ENCODE measurements around the gene SEC22B.
"Not testable (repeated sequence)": the region's sequence is repeated elsewhere in the genome, so short reads cannot be mapped to it uniquely, and the experiment has no call there.

GRCh38 chr1:120178058-120178457 is 1.7 kb upstream of the SEC22B start:
- TF ChIP-seq CTCF (conservative IDR thresholded peaks at IDR 0.05); EZH2 (IDR thresholded peaks at IDR 0.05; ENCODE audit: low read depth): not testable (repeated sequence)
